HG02943 (cell line): ENCODE measurements around the gene CD22.
"Not testable (repeated sequence)": the region's sequence is repeated elsewhere in the genome, so short reads cannot be mapped to it uniquely, and the experiment has no call there.

Source experiments
- ATAC-seq: cut with Tn5 transposase; IDR thresholded peaks from one replicate; pipeline ENCODE4 v1.9.1; 2021; ENCODE audit warnings: mild to moderate bottlenecking, low read depth, moderate library complexity; ENCODE audit not compliant: unreplicated experiment

CD22 gene

DNA sequence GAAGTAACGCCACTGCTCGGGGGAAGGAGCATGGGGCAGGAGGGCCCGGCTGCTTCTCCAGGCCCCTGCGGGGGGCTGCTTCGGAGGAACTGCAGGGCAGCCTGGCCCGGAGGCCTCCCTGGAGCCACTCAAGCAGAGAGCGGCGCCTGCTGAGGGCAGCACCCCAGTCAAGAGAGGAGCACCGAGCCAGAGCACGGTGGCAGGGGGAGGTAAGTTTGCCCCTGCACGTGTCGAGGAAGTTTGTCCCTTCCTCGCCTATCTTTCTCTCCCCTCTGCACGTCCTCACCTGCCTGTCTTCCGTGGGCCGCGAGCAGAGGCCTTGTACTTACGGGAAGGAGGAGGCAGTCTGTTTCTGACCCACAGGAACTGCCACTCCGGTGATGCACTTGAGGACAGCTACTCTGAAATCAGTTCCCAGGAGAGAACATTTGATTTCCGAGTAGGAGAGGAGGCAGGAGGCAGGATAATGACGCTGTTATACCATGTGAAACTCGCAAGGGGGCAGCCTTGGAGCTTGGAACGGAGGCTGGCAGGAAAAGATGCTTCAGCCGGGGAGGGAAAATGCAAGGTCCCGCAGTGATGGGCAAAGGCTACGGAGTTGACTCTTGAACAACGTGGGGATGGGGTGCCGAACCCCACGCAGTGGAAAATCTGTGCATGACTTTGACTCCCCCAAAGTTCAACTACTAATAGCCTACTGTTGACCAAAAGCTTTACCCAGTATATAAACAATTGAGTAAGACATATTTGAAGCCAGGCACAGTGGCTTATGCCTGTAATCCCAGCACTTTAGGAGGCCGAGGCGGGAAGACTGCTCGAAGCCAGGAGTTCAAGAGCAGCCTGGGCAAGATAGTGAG lies 23.7 kb downstream of the CD22 start:
- no peak for ATAC-seq

DNA sequence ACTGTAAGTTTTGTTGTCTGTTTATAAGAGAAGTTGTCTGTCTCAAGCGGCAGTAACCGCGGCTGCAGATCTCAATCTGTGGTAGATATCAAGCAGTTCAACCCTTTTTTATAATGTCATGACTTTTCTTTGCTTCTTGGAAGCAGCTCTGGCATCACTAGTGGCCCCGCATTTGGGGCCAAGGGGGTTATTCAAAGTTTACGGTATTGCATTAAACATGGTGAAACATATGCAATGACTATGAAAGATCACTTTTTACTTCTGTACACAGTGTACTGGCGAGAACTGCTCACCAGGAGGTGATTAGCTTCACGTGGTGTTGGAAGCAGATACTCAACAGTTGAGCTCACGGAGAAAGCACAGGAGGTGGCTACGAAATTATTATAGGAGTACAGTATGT lies 24.6 kb downstream of the CD22 start:
- ATAC-seq = no peak

DNA sequence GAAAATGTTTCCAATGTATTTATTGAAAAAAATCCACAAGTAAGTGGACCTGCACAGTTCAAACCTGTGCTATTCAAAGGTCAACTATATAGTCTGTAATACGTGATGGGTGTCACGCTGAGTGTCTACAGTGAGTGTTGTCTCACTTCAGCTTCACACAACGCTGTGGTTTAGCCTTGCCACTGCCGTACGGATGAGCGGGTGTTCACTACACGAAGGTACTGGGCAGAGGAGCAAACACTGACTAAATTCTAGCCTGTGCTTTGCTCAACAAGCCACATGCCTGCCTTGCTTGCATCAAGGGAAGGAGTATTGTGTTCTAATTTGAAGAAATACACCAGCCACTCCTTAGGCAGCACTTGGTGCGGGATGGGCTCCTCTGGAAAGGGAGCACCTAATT lies 25.9 kb downstream of the CD22 start:
- no peak for ATAC-seq

DNA sequence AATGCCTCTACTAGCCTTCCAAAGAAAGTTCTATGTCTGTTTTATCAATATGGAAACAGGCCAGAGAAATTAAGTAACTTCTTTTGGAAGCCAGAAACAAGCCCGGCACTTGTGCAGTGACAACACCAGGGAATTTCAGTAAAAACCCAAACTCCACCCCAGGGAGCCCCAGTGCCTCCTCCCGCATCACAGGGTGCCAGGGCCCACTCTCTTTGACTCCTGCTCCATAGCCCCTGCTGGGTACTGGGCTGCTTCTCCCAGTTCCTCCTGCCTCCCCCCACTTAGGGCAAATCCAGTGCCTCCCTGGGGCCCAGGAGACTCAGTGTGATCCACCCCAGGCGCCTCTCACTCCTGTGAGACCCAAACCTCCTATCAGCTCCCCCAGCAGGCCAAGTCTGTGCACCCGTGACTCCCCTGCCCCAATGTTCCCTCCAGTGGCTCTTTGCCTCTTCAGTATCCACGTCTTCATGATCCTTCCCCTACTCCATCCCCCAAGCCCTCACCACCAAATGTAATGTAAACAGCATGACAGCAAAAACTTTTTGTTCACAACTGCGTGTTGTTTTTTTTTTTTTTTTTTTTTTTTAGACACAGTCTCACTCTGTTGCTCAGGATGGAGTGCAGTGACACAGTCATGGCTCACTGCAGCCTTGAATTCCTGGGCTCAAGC lies 26.9 kb downstream of the CD22 start:
- no peak for ATAC-seq

DNA sequence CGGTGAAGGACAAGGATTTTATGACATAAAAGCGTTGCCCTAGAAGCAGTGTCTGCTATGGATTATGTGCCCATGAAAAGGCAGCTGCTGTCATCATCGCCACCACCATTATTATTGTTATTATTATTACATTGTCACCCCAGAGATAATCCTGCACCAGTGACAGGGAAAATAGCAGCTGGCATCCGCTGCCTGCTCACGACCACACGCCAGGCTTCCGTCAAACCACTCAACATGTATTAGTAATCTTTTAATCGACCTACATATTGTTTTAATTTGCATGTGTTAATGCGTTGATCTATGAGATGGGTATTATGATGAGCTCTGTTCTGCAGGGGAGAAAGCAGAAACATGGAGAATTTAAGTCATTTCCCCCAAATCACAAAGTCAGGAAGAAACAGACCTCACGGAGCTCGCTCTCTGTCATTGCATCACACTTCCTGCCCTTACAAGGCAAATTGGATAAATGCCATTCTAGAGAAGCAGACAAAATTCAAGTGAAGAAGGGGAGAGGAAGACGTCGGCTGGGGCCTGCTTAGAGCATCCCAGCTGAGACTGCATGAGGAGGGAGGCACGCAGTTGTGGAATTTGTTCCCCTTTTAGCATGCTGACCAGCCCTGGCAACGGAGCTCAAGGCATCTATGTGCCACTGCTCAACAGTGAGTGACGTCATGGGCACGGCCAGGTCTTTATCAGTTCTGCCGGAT lies 29.0 kb downstream of the CD22 start, which contains the start of gene FFAR3:
FFAR3 (plus strand) TSS at position 594 of the 707 bp plus-strand sequence. CDS start 431 bp downstream, outside the sequence.
- ATAC-seq = no peak

DNA sequence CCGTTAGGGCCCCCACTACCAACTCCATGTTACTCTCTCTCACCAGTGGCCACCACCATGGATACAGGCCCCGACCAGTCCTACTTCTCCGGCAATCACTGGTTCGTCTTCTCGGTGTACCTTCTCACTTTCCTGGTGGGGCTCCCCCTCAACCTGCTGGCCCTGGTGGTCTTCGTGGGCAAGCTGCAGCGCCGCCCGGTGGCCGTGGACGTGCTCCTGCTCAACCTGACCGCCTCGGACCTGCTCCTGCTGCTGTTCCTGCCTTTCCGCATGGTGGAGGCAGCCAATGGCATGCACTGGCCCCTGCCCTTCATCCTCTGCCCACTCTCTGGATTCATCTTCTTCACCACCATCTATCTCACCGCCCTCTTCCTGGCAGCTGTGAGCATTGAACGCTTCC lies 29.8 kb downstream of the CD22 start:
- ATAC-seq = not testable (repeated sequence)

DNA sequence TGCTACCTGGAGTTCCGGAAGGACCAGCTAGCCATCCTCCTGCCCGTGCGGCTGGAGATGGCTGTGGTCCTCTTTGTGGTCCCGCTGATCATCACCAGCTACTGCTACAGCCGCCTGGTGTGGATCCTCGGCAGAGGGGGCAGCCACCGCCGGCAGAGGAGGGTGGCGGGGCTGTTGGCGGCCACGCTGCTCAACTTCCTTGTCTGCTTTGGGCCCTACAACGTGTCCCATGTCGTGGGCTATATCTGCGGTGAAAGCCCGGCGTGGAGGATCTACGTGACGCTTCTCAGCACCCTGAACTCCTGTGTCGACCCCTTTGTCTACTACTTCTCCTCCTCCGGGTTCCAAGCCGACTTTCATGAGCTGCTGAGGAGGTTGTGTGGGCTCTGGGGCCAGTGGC lies 30.4 kb downstream of the CD22 start:
- ATAC-seq = not testable (repeated sequence)

DNA sequence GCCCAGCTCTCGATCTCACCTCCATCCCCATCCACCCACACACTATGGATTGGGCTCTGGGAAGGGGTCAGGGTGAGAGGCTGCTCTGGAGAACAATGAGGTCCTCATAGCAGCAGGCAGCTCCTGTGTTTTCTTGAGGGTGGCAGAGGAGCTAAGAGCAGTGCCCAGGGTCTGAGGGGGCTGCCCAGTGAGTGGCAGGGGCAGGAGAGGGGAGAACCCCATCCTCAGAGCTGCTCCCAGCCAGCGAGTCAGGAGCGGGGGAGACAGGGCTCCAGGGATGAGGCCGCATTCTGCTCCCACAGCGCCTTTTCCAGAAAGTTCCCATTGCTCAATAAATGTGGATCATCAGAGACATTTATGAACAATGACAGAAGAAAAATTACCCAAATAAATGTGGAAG lies 31.1 kb downstream of the CD22 start:
- not testable (repeated sequence) for ATAC-seq

DNA sequence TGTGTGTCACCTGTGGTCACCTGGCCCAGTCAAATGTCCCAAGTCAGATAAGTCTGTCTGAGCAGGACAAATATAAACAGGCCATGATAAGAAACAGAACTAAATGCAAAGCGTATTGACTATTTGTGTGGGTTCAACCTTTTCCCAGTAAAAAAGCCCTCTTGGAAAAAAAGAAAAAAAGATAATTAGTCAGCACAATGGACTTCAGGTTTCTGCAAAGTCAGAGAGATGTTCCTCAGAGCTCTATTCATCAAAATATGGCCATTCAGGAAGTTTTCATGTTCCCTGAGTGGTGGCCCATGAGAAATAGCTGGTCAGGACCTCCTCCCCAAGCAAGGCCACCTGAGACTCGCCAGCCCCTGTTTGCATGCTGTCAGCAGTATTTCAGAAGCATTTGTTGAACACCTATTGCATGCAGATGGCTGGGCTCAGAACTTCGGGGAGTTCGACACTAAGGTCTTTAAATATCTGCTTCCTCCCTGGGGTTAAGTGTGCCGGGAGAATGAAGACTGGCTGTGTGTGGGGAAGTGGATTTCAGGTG lies 32.0 kb downstream of the CD22 start:
- ATAC-seq = no peak

DNA sequence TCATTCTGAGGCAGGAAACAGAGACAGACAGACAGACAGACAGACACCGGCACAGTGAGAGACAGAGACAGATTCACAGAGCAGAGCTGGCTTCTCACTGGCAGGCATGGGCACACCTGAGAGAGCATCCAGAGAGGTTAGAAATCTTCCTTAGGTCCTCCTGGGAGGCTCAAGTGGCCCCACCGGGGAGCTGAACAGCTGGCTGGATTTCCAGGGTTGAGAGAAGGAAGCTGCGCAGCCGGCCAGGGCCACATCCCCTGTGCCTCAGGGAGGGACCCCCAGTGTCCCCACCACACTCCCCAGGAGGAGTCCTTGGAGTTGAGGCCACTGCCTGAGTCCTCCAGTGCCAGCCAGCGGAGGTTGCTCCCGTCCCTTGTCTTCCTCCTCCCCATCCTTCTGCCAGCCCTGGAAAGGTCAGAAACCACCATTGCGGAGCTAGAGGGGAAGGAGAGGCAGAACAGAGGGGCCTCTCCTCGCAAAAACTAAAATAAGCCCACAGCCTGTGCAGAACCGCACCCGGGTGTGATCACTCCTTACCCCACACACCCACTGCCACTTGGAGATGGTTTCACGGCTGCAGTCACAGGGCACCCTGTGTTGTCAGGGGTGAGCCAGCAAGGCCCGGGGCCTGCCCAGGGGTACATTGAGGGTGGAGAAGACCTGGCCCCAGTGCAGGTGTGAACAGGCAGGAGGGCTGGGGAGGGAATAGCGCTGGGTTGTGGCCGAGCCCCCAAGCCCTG lies 33.4 kb downstream of the CD22 start:
- ATAC-seq = no peak

DNA sequence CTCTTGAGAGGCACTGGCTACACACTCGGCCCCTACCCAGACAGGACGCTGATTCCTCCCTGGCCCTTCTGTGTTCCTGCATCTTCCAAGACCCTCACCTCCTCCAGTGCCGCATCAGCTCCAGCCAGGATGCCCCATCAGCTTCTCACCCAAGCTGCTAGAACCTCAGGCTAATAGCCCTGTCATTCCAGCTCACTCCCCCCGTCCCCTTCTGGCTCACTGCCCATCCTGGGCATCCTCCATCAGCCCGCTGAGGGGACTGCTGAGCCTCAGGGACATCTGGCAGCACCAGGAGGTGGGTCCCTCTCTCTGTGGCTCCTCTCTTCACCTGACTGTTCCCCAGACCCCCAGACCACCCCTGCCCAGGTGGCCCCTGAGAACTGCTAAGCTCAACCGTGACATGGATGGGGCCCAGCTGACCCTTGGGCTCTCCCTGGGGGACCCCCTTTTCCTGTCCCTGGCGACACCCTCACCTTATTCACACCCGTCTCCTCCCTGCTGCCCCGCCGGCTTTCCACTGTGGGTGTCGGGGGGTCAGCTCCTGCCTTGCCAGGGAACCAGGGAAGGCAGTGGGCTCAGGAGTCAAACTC lies 34.1 kb downstream of the CD22 start:
- ATAC-seq = no peak

DNA sequence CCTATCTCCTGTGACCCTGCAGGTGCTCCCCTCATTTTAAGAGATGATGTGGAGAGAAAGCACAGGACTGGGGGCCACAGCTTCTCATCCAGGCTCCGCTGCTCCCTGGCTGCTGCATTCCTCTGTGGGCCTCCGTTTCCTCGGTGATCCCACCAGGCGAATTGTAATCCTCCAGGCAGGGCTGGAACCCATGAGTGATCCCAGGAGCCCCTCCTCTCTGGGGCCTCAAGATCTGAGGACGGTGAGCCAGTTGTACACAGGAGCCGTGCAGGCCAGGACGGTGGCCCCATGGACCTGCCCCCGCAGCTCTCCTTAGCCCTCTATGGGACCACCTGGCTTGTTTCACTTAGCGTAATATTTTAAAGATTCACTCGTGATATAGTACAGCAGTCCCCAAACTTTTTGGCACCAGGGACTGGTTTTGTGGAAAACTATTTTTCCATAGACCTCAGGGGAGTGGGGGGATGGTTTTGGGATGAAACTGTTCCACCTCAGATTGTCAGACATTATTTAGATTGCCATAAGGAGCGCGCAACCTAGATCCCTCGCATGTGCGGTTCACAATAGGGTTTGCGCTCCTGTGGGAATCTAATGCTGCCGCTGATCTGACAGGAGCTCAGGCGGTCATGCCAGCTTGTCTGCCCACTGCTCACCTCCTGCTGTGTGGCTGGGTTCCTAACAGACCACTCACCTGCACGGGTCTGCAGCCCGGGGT lies 34.9 kb downstream of the CD22 start:
- ATAC-seq = no peak

DNA sequence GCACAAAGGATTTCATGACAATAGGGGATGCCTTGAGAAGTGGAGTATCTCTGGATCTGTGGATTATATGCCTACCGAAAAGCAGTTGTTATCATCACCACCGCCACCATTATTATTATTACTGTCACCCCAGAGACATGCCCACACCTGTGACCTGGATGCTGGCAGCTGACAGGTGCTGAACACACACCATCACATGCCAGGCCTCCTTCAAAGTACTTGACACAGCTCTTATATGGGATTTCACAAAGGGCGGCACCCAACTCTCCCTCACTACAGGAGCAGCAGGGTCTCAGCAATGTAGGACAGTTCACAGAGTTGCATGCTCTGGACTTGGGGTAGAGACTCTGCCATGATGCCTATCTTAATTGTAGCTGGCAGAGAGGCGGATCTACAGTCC lies 36.3 kb downstream of the CD22 start:
- ATAC-seq = no peak

DNA sequence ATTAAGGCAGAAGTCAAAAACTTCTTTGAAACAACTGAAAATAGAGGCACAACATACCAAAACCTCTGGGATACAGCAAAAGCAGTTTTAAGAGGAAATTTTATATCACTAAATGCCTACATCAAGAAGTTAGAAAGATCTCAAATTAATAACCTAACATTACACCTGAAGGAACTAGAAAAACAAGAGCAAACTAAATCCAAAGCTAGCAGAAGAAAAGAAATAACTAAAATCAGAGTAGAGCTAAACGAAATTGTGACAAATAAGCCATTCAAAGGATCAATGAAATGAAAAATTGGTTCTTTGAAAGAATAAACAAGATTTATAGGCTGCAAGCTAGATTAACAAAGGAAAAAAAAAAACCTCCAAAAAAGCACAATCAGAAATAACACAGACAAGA lies 39.4 kb downstream of the CD22 start:
- ATAC-seq = no peak

DNA sequence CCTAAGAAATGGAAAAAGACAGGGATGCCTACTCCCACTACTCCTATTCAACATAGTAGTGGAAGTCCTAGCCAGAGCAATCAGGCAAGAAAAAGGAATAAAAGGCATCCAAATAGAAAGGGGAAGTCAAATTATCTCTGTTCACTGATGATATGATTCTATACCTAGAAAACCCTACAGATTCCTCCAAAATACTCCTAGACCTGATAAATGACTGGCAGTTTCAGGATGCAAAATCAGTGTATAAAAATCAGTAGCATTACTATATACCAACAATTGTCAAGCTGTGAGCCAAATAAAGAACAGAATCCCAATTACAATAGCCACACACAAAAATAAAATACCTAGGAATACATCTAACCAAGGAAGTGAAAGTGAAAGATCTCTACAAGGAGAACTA lies 40.5 kb downstream of the CD22 start:
- no peak for ATAC-seq

DNA sequence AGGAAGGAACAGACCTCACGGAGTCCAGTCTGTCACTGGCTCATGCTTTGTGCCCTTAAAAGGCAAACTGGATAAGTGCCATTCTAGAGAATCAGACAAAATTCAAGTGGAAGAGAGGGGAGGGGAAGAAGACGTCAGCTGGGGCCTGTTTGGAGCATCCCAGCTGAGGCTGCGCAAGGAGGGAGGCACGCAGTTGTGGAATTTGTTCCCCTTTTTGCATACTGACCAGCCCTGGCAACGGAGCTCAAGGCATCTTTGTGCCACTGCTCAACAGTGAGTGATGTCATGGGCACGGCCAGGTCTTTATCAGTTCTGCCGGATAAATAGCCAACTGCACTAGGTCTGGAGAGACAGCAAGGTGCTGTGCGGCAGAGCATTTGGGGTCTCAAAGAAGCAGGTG lies 41.7 kb downstream of the CD22 start, which contains the start of gene GPR42:
GPR42 (plus strand) TSS at position 347 of the 400 bp plus-strand sequence. CDS start 292 bp downstream, outside the sequence.
- no peak for ATAC-seq

DNA sequence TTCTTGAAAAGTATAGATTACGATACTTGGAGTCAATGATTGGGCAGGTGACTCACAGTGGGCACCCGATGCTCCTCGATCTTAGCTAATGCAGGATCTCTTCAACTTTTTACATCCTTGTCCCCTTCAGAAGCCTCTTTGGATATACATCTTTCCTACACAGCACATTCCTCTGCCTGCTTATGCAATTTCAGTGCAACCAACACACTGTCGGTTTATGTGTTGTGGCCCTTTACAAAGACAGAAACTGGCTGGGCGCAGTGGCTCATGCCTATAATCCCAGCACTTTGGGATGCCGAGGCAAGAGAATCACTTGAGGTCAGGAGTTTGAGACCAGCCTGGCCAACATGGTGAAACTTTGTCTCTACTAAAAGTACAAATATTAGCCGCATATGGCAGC lies 44.5 kb downstream of the CD22 start:
- no peak for ATAC-seq

DNA sequence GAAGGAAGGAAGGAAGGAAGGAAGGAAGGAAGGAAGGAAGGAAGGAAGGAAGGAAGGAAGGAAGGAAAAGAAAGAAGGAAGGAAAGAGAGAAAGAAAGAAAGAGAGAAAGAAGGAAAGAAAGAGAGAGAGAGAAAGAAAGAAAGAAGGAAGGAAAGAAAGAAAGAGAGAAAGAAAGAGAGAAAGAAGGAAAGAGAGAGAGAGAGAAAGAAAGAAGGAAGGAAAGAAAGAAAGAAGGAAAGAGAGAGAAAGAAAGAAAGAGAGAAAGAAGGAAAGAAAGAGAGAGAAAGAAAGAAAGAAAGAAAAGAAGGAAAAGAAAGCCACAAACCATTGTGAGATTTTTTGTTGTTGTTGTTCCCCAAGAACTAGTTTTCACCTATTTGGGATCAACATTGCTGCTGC lies 45.0 kb downstream of the CD22 start:
- ATAC-seq = not testable (repeated sequence)
